MCF 10A (cell line): ENCODE results near the gene NME9. TPM values are rescaled to one million over a fixed set of nuclear protein-coding genes. Genes with fewer than 3 reads are reported as not detected.

Source experiments
- BruUV-seq: library from RNA; stranded (reverse); fragments of 400-500 nt; replicated peaks from 2 replicates; lab custom pipeline; 2021; lab: Mats Ljungman, UMichigan
- CTCF ChIA-PET: fragments of 300-600 bp; sonication (Branson Sonifier 250); formaldehyde crosslinking; extraction: SDS; loops from one replicate; lab custom pipeline; 2021; ENCODE audit warnings: antibody characterized with exemption, inconsistent platforms; lab: Yijun Ruan, JAX
- POLR2A ChIA-PET: fragments of 300-600, 350-650 bp; sonication (Branson Sonifier 250); formaldehyde crosslinking; extraction: SDS; loops from one replicate; lab custom pipeline; 2020; ENCODE audit warnings: antibody characterized with exemption, inconsistent platforms; lab: Yijun Ruan, JAX
- DNase-seq: peaks from one replicate; pipeline ENCODE4 v3.0.0-alpha.2; 2018; ENCODE audit not compliant: unreplicated experiment
- H3K27ac Mint-ChIP-seq: one replicate; pipeline ENCODE4 v1.8.0; 2022; ENCODE audit warnings: mild to moderate bottlenecking, low read depth, mixed read lengths; ENCODE audit not compliant: unreplicated experiment
- H3K27me3 Mint-ChIP-seq: one replicate; pipeline ENCODE4 v1.8.0; 2022; ENCODE audit warnings: mixed read lengths; ENCODE audit not compliant: insufficient read depth, unreplicated experiment
- H3K36me3 Mint-ChIP-seq: one replicate; pipeline ENCODE4 v1.8.0; 2022; ENCODE audit warnings: mild to moderate bottlenecking, moderate library complexity, mixed read lengths; ENCODE audit not compliant: insufficient read depth, unreplicated experiment
- H3K4me1 Mint-ChIP-seq: one replicate; pipeline ENCODE4 v1.8.0; 2022; ENCODE audit warnings: mixed read lengths; ENCODE audit not compliant: insufficient read depth, unreplicated experiment
- H3K4me3 Mint-ChIP-seq: one replicate; pipeline ENCODE4 v1.8.0; 2022; ENCODE audit warnings: mild to moderate bottlenecking, moderate library complexity, mixed read lengths; ENCODE audit not compliant: unreplicated experiment
- H3K9me3 Mint-ChIP-seq: one replicate; pipeline ENCODE4 v1.8.0; 2022; ENCODE audit warnings: mixed read lengths; ENCODE audit not compliant: unreplicated experiment
- CTCF ChIP-seq: fragments of 200-600 bp; IDR thresholded peaks from one replicate; pipeline ENCODE4 v1.8.0; 2022; ENCODE audit warnings: antibody characterized with exemption, mild to moderate bottlenecking; ENCODE audit not compliant: unreplicated experiment
- intact Hi-C: fragments of 100-400 bp; cut with micrococcal nuclease; formaldehyde crosslinking; loops from 2 replicates; pipeline ENCODE4 v1.14.1; 2022
- total RNA-seq: library from RNA; stranded (reverse); gene quantifications from 2 replicates; pipeline ENCODE4 v1.2.3, GENCODE V29; 2022

Gene NME9
- total RNA-seq, 1 experiment from 2014 or later: not detected

DNA sequence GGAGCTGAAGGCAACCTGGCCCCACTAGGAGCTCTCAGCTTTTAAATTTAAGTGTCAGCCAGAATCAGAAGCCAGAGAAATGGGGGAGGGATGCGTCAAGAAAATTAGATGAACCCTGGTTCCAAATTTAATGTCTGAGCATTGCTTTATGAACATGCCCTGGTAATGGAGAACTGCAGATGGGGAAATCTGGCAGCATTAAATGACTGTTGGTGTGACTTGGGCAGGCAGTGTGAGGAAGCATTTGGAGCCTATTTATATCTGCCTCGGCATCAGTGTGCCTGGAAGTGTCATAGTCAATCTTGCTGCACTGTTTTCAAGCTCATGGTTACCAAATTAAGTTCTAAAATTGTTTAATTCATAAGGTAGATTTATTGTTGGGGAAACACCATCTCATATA is 29.0 kb downstream of the NME9 start:
- no peaks in the 10 kb centered on the region for H3K9me3 Mint-ChIP-seq
- no peak overlapping the region for H3K4me3 Mint-ChIP-seq
- no peak overlapping the region for H3K27ac Mint-ChIP-seq
- H3K4me1 Mint-ChIP-seq: no peaks in the 10 kb centered on the region
- POLR2A ChIA-PET: interaction anchor here (1.4 kb wide), 1 partner anchor 19 kb away, joined by 3 read pairs; no protein-coding TSS in a partner anchor
- intact Hi-C loops: no loop called here
- no peak for TF ChIP-seq CTCF
- no peak for DNase-seq
- BruUV-seq: TSS peak; percentile 13
- CTCF ChIA-PET: interaction anchor here (1.0 kb wide), 1 partner anchor 27 kb away, joined by 3 read pairs; no protein-coding TSS in a partner anchor
- no peaks in the 10 kb centered on the region for H3K27me3 Mint-ChIP-seq
- peaks cover 16% of the 10 kb centered on the region for H3K36me3 Mint-ChIP-seq

- intact Hi-C loops: no loop called here
- Mint-ChIP-seq H3K27me3 (no peaks in the 10 kb centered on the region), H3K4me3 (no peak overlapping the region), H3K4me1 (no peaks in the 10 kb centered on the region), H3K36me3 (peaks cover 34% of the 10 kb centered on the region), H3K27ac (no peak overlapping the region), H3K9me3 (no peaks in the 10 kb centered on the region)
- DNase-seq: no peak
- CTCF ChIA-PET: interaction anchor here (0.7 to 1.6 kb wide), 2 partner anchors 22 to 31 kb away, joined by 3 to 5 read pairs; no protein-coding TSS in a partner anchor
- POLR2A ChIA-PET: interaction anchor here (0.8 kb wide), 1 partner anchor 37 kb away, joined by 3 read pairs; no protein-coding TSS in a partner anchor
- BruUV-seq: no TSS peak
- TF ChIP-seq CTCF: no peak
Observed at GRCh38 chr3:138297876-138298275, 31.8 kb downstream of the NME9 start.

DNA sequence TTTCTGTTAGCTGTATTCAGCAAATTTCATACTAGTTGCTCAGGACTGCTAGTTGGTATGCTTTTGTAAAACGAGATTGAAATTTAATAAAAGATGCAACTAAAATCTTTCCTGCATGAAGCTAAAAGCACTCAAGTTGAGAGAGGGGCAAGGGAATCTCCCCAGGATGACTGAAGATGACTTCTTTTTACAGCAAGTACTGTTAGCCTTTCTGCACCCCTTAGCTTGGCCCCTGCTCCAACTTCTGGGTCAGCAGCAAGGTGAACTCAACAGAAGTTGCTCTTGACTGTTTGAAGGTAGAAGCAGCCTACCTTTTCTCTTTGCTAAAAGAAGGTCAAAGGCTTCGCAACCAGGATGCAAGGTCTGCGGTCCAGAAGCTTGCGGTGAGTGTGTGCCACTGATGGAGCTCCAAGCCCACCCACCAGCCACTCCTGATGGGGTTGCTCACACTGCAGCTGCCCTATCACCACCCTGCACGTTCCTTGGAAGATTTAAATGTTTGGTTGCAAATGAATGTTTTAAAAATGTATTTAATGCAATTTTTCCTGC is 32.5 kb downstream of the NME9 start:
- peaks cover 41% of the 10 kb centered on the region for H3K36me3 Mint-ChIP-seq
- intact Hi-C loops: no loop called here
- H3K4me3 Mint-ChIP-seq: no peak overlapping the region
- no peaks in the 10 kb centered on the region for H3K9me3 Mint-ChIP-seq
- POLR2A ChIA-PET: no interaction called here
- CTCF ChIA-PET: interaction anchor here (1.6 kb wide), 1 partner anchor 32 kb away, joined by 5 read pairs; no protein-coding TSS in a partner anchor
- no peak for DNase-seq
- no peak overlapping the region for H3K27ac Mint-ChIP-seq
- no peaks in the 10 kb centered on the region for H3K27me3 Mint-ChIP-seq
- no TSS peak for BruUV-seq
- TF ChIP-seq CTCF: no peak
- H3K4me1 Mint-ChIP-seq: no peaks in the 10 kb centered on the region

DNA sequence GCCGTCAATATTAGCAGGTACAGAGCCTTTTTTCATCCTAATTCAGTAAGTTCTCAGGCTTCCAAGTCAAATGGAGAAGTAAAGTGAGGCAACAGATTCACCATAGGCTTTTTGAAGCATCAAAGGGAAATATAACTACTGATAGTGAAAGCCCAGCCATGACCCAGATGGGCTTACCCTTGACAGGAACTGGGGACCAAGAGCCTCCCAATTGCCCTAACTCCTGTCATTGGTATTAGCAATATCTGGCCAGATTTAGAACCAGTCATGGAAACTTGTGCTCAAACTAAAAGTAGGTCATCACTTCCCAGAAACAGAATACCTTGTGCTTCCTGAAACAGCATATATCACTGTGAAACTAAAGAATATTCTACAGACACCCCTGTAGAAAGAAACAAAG is 33.0 kb downstream of the NME9 start:
- DNase-seq: no peak
- Mint-ChIP-seq H3K4me1 (no peaks in the 10 kb centered on the region), H3K4me3 (no peak overlapping the region), H3K36me3 (peaks cover 44% of the 10 kb centered on the region), H3K27me3 (no peaks in the 10 kb centered on the region), H3K9me3 (no peaks in the 10 kb centered on the region), H3K27ac (no peak overlapping the region)
- CTCF ChIA-PET: no interaction called here
- TF ChIP-seq CTCF: no peak
- intact Hi-C loops: no loop called here
- BruUV-seq: no TSS peak
- POLR2A ChIA-PET: no interaction called here
